ENCODE data around the gene SLC7A10.

The SLC7A10 gene

DNA sequence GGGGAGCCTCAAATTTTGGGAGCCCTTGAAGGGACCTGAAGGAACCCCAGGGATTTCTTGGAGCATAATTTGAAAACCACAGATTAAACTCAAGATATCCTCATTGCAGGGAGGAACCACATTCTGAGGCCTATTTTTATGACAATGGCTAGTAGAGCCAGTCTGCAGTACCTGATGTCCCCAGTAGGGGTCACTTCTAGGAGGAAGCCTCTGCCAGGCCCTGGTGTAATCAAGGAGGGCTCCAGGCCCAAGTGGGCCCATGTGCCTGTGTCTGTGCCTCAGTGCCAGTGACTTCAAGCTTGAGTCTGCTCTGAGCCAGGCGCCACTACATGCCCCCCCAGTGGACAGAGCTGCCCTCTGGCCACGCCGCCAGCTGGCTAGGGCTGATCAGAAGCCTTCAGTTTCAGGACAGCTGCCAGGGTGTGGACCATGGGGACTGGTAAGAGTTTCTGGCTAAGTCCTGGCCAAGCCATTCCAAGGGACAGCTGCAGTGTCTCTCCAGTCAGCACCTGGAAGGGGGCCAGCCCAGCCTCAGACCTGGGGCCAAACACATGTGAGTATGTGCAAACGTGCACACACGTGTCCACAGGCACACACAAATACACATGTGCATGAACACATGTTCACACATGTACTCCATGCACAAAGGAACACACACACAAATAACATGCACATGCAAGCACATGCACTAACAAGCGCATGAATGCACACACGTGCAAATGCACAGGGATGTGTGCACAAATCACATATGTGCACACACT lies 20.5 kb upstream of the SLC7A10 start:
- DNase-seq (ENCODE audit: low read depth) = peak; percentile 12
- TF ChIP-seq, protein P1, sequence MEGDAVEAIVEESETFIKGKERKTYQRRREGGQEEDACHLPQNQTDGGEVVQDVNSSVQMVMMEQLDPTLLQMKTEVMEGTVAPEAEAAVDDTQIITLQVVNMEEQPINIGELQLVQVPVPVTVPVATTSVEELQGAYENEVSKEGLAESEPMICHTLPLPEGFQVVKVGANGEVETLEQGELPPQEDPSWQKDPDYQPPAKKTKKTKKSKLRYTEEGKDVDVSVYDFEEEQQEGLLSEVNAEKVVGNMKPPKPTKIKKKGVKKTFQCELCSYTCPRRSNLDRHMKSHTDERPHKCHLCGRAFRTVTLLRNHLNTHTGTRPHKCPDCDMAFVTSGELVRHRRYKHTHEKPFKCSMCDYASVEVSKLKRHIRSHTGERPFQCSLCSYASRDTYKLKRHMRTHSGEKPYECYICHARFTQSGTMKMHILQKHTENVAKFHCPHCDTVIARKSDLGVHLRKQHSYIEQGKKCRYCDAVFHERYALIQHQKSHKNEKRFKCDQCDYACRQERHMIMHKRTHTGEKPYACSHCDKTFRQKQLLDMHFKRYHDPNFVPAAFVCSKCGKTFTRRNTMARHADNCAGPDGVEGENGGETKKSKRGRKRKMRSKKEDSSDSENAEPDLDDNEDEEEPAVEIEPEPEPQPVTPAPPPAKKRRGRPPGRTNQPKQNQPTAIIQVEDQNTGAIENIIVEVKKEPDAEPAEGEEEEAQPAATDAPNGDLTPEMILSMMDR (conservative IDR thresholded peaks at IDR 0.05; ENCODE audit: low read depth, low read length) = peak; percentile 69
- no peak overlapping the region for H3K4me3 ChIP-seq (ENCODE audit: low read depth, low read length)

DNA sequence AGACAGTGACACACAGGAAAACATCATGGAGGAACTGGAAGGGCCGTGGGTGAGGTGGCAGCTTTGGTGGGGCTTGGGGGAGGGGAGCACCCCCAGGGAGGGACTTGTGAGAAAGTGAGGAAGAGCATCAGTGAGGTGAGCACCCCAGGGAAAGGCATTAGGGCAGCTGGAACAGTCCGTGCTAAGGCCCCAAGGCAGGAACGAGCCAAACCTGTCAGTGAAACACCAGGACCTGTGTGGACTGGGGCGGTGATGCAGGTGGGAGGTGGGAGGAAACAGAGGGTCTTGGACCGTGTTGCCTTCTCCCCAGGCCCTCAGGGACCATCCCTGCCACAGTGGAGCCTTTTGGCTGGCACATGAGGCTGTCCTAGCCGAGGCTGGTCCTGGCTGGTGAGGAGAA lies 17.3 kb upstream of the SLC7A10 start:
- TF ChIP-seq, protein P1 (conservative IDR thresholded peaks at IDR 0.05; ENCODE audit: low read depth, low read length) = no peak
- DNase-seq (ENCODE audit: low read depth) = no peak
- H3K4me3 ChIP-seq (ENCODE audit: low read depth, low read length) = no peak overlapping the region

DNA sequence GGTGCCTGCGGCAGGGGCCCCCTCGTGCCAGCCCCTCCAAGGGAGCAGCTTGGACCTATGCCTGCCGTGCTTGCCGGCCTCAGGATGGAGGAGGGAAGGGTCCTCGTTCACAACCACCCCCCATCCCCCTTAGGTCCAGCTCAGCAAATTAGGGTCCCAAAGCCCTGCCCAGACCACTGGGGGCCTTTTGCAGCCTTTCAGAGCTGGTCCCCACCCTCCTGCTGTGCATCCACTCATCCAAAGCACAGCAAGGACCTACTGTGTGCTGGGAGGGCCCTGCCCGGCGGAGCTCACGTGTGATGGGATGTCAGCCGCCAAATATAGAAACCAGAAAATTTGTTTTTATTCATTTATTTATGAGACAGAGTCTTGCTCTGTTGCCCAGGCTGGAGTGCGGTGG lies 16.5 kb upstream of the SLC7A10 start:
- TF ChIP-seq, protein P1 (conservative IDR thresholded peaks at IDR 0.05; ENCODE audit: low read depth, low read length) = no peak
- H3K4me3 ChIP-seq (ENCODE audit: low read depth, low read length) = no peak overlapping the region
- DNase-seq (ENCODE audit: low read depth) = no peak

DNA sequence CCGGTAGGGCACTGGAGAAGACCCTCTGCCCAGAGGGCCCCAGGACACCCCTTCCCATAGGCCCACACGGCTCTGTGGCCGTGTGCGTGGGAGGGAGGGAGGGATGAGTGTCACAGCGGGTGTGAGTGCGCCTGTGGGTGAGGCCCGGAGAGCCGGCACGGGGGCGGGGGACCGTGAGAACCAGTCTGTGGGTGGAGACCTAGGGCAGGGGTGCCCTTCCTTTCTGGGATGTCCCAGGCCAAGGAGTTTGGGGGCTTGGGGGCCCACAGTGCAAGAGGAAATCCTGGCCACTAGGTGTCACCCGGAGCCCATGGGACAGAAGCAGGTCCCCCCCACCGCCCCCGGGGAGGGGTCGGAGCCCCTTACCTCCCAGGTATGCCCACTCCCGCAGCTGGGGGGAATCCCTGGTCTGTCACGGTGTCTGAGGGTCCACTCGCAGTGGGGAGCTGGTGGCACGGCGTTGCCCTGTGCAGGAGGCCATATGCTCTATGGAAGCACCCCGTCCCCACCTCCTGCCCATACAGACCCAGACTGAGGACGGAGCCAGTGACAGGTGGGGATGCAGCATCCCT lies 16.0 kb upstream of the SLC7A10 start:
- peak; percentile 9 for DNase-seq (ENCODE audit: low read depth)
- TF ChIP-seq, protein P1 (conservative IDR thresholded peaks at IDR 0.05; ENCODE audit: low read depth, low read length) = peak; percentile 74
- no peak overlapping the region for H3K4me3 ChIP-seq (ENCODE audit: low read depth, low read length)

DNA sequence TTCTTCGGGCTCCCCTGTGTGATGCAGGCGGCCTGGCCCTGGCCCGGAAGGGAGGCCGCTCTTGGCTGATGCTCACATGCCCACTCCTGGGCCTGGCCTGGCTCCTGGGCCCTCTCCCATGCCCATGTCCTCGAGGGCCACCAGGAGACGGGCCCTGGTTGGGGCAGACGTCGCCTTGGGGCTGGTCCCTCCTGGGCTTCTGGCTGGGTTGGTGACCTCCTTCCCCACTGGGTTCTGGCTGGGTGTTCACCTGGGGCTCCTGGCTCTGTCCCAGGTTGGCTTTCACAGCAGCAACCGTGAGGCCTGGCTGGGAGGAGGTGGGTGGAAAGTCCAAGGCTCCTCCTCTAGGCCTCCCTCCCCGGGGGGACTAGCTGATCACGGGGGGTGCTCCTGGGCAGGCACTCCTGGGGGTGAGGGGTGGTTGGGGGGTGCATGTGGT lies 15.5 kb upstream of the SLC7A10 start:
- DNase-seq (ENCODE audit: low read depth) = no peak
- TF ChIP-seq, protein P1 (conservative IDR thresholded peaks at IDR 0.05; ENCODE audit: low read depth, low read length) = no peak
- no peak overlapping the region for H3K4me3 ChIP-seq (ENCODE audit: low read depth, low read length)

DNA sequence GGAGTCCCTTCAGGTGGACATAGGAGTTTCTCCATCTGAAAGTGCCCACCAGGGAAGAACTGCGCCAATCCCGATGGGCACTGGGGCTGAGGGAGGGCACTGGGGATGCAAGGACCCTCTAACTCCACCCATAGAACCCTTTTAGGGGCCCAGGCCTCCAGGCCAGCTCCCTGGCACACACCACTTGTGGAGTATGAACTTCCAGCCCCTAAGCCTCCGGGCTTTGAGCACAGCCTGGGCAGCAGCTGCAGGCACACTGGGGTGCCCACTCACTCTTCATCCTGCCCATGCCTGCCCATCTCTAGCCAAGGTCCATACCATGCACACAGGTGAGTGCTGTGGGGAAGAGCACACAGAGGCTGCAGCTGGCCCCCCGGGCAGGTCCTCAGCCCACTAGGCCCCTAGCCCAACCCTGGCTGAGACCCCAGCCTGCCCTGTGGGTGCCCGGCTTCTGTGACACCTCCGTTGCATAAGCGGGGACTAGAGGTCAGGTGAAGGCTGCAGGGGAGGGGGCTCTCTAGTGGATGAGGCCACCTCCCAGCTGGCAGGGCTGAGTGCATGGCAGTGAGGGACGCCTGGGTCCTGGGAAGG lies 14.6 kb upstream of the SLC7A10 start:
- no peak overlapping the region for H3K4me3 ChIP-seq (ENCODE audit: low read depth, low read length)
- TF ChIP-seq, protein P1 (conservative IDR thresholded peaks at IDR 0.05; ENCODE audit: low read depth, low read length) = no peak
- DNase-seq (ENCODE audit: low read depth) = no peak
